ENCODE measurements around the gene ACTA1.
"Not testable (repeated sequence)": the region's sequence is repeated elsewhere in the genome, so short reads cannot be mapped to it uniquely, and the experiment has no call there.

Gene ACTA1

GRCh38 chr1:229407206-229408026 is 26.5 kb downstream of the ACTA1 start:
- no peak for DNase-seq

- DNase-seq, result no peak
Observed at GRCh38 chr1:229406798-229407197, 27.1 kb downstream of the ACTA1 start.

GRCh38 chr1:229403573-229403972 is 30.3 kb downstream of the ACTA1 start:
- no peak for DNase-seq

- no peak for DNase-seq
Observed at GRCh38 chr1:229402993-229403392, 30.9 kb downstream of the ACTA1 start.

- DNase-seq, result not testable (repeated sequence)
Observed at GRCh38 chr1:229402329-229402728, 31.6 kb downstream of the ACTA1 start.

- no peak for DNase-seq
Observed at GRCh38 chr1:229397762-229398161, 36.1 kb downstream of the ACTA1 start.

GRCh38 chr1:229396585-229397206 is 37.2 kb downstream of the ACTA1 start:
- DNase-seq, result no peak

GRCh38 chr1:229394517-229394916 is 39.4 kb downstream of the ACTA1 start:
- DNase-seq, result not testable (repeated sequence)

GRCh38 chr1:229392936-229393335 is 41.0 kb downstream of the ACTA1 start:
- DNase-seq, result no peak

- DNase-seq, result no peak
Observed at GRCh38 chr1:229390130-229390529, 43.8 kb downstream of the ACTA1 start.

- DNase-seq, result no peak
Observed at GRCh38 chr1:229388897-229389580, 44.9 kb downstream of the ACTA1 start.

GRCh38 chr1:229385853-229386456 is 47.9 kb downstream of the ACTA1 start:
- DNase-seq, result no peak

- DNase-seq, result no peak
Observed at GRCh38 chr1:229384822-229385221, 49.1 kb downstream of the ACTA1 start.

GRCh38 chr1:229383961-229384360 is 49.9 kb downstream of the ACTA1 start:
- no peak for DNase-seq

GRCh38 chr1:229383188-229383587 is 50.7 kb downstream of the ACTA1 start:
- DNase-seq, result no peak

Measured in T1000 (cell line).